GM19468 (cell line): ENCODE measurements around the gene PRM1.
A peak's percentile ranks its signal among the peaks of the same experiment; 100 is the strongest.

Experiments
- ATAC-seq: cut with Tn5 transposase; IDR thresholded peaks from one replicate; pipeline ENCODE4 v1.9.1; 2021; ENCODE audit warnings: mild to moderate bottlenecking, moderate library complexity, moderate number of reproducible peaks; ENCODE audit not compliant: unreplicated experiment; ENCODE audit errors: extremely low read depth

PRM1 gene

GRCh38 chr16:11255737-11256660 is 25.1 kb downstream of the PRM1 start, which contains the start of gene SOCS1:
Gene SOCS1, minus strand, starts transcription at chr16:11256204. Its CDS starts 726 bp downstream, at chr16:11255478.
- ATAC-seq = peak; percentile 33

- ATAC-seq = peak; percentile 3
Measured at GRCh38 chr16:11254913-11255736, 26.0 kb downstream of the PRM1 start.

GRCh38 chr16:11253995-11254912 is 26.9 kb downstream of the PRM1 start:
- ATAC-seq = no peak

- ATAC-seq = no peak
Measured at GRCh38 chr16:11253009-11253994, 27.8 kb downstream of the PRM1 start.

- no peak for ATAC-seq
Measured at GRCh38 chr16:11252482-11252931, 28.6 kb downstream of the PRM1 start.

- no peak for ATAC-seq
Measured at GRCh38 chr16:11251525-11252481, 29.3 kb downstream of the PRM1 start.

- no peak for ATAC-seq
Measured at GRCh38 chr16:11250786-11251524, 30.2 kb downstream of the PRM1 start.

GRCh38 chr16:11250091-11250785 is 30.9 kb downstream of the PRM1 start:
- no peak for ATAC-seq

GRCh38 chr16:11249233-11250061 is 31.7 kb downstream of the PRM1 start:
- no peak for ATAC-seq

- no peak for ATAC-seq
Measured at GRCh38 chr16:11248133-11248532, 33.0 kb downstream of the PRM1 start.

GRCh38 chr16:11245988-11246387 is 35.1 kb downstream of the PRM1 start:
- no peak for ATAC-seq

- ATAC-seq = no peak
Measured at GRCh38 chr16:11245222-11245737, 35.9 kb downstream of the PRM1 start.

GRCh38 chr16:11242658-11243057 is 38.5 kb downstream of the PRM1 start:
- ATAC-seq = no peak

GRCh38 chr16:11241480-11242204 is 39.5 kb downstream of the PRM1 start:
- no peak for ATAC-seq
